Lower leg skin (tissue), 4 donors: ENCODE measurements around the gene MGMT. TPM values are rescaled to one million over a fixed set of nuclear protein-coding genes. Genes with fewer than 3 reads are reported as not detected.

Experiments used
- DNase-seq, 2 donors: peaks; one replicate each; pipeline ENCODE4 v3.0.0-alpha.2; 2019; ENCODE audit warnings: low spot score in 2 of 2
- H3K4me3 ChIP-seq: fragments of 200-600 bp; sonication (generic); 2 replicates; pipeline ENCODE4 v1.5.1; 2017; ENCODE audit warnings: mild to moderate bottlenecking, low read depth; ENCODE audit not compliant: poor library complexity, severe bottlenecking
- CTCF ChIP-seq, 3 donors: fragments of 450-650 bp; IDR thresholded peaks; one replicate each; pipeline ENCODE4 v1.5.1; 2016; ENCODE audit warnings: antibody characterized with exemption in 3 of 3, mild to moderate bottlenecking in 3 of 3, moderate library complexity in 2 of 3
- POLR2A ChIP-seq, 2 donors: fragments of 450-650 bp; IDR thresholded peaks; one replicate each; pipeline ENCODE4 v1.6.1; 2016 to 2017; ENCODE audit warnings: antibody characterized with exemption in 2 of 2, mild to moderate bottlenecking in 1 of 2, moderate library complexity in 1 of 2
- WGBS, 2 donors: methylation state at CpG; one replicate each; pipeline ENCODE4 v1.1.5; 2018; 5-methylcytosine and 5-hydroxymethylcytosine counted together
- intact Hi-C: fragments of 100-400 bp; cut with DNase I; formaldehyde crosslinking; loops from one replicate; pipeline ENCODE4 v1.15.0; 2023; ENCODE audit warnings: low total_unique reads
- total RNA-seq, 4 donors: library from RNA; depleted of rRNA; stranded (reverse); fragments of >200 nt; gene quantifications; one replicate each; pipeline ENCODE4 v1.1.0, GENCODE V29; 2016

The MGMT gene
- total RNA-seq, 4 donors from 2014 or later = 13.1 to 38.7 (median 29.2) TPM

DNA sequence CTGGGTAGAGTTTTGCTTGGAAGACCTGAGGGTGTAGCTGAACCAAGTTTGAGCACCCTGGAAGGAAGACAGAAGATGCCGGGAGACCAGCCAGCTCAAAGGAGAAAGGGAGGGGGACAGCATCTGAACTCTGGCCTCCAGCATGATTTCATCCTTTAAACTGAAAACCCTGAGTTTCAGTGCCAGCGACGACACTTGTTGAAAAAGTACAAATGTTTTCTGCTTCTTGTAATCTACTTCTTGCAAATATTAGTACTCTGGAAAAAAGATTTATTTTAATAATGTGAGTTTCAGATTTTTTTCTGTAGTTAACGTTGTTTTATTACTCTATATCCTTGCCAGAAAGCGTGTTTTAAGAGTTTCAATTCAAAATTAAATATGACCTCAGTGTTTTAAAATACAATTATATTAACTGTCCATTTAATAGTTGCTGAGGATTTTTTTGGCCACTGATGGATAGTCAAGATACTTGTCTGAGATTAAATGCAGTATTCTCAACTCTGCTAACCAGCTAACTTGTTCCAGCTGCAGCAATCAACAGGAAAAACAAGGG lies 227.7 kb downstream of the MGMT start:
- WGBS, 2 donors = 37 to 46% methylated on average over 5 of the region's 5 CpGs
- no peak overlapping the region for H3K4me3 ChIP-seq
- intact Hi-C loops = no loop called here
- TF ChIP-seq POLR2A (IDR thresholded peaks at IDR 0.05) (no peak), CTCF (IDR thresholded peaks at IDR 0.05) (no peak)
- peak; percentile 39 to 85 for DNase-seq

GRCh38 chr10:129695671-129696070 lies 228.6 kb downstream of the MGMT start:
- TF ChIP-seq POLR2A (IDR thresholded peaks at IDR 0.05) = no peak
- no peak for TF ChIP-seq CTCF (IDR thresholded peaks at IDR 0.05)
- 80% methylated on average over 11 to 13 of the region's 13 CpGs for WGBS, 2 donors
- no peak for DNase-seq
- intact Hi-C loops = no loop called here
- H3K4me3 ChIP-seq = no peak overlapping the region

DNA sequence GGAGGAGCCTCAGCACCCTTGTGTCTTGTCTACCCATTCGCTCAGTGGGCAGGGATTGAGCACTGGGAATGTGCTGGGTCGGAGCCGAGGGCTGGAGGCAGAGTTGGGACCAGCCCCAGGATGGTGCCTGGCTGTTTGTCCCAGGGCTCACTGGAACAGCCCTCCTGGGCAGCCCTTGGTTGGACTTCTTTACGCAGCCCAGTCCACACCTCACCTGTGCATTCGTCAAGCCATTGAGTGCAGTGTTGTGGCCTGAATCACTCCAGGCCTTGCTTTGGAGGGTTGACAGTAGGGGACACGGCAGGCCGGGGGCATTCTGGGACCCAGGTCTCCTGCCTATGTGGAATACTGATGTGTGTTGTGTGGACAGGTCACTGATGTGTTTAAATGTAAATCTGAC lies 229.6 kb downstream of the MGMT start:
- DNase-seq = no peak
- TF ChIP-seq CTCF (IDR thresholded peaks at IDR 0.05) = no peak
- TF ChIP-seq POLR2A (IDR thresholded peaks at IDR 0.05) = no peak
- 97 to 98% methylated on average over 7 of the region's 7 CpGs for WGBS, 2 donors
- H3K4me3 ChIP-seq = no peak overlapping the region
- intact Hi-C loops = no loop called here

DNA sequence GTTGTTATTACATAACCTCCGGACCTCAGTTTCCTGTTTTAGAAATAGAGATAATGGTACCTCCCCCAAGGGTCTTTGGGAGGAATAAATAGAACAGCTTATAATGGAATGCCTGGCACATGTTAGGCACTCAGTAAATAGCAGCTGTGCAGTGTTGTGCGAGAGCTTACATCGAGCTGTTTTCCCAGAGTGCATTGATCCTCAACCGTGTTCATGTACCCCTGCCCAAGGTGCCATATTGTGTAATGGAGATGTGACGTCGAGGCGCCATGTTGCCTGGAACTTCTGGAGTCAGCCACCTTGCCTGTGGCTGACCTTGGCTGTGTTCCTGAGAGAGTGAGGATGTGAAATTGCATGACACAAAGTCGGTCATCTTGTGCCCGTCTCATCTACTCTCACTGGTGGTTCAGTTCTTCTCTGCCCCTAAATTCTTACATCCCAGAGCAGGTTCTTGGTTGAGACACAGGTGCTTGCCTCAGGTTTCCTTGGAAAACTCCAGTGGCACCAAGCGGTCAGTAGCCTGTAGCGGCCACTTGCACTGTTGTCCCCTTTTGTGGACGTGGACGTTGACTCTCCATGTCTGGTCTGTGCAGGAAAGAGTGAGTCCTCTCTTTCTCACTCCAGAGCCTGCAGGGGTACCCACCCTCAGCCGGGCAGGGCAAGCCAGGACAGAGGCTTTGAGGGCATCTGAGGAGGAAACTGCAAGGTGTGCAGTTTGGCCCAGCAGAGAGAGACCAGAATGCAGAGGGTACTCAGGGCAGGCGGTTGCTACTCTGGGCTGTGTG lies 230.6 kb downstream of the MGMT start:
- WGBS, 2 donors = 97% methylated on average over 15 of the region's 15 CpGs
- intact Hi-C loops = no loop called here
- TF ChIP-seq POLR2A (IDR thresholded peaks at IDR 0.05) (no peak), CTCF (IDR thresholded peaks at IDR 0.05) (no peak)

GRCh38 chr10:129699722-129700340 lies 232.8 kb downstream of the MGMT start:
- TF ChIP-seq CTCF (IDR thresholded peaks at IDR 0.05) = no peak
- TF ChIP-seq POLR2A (IDR thresholded peaks at IDR 0.05) = no peak
- intact Hi-C loops = no loop called here
- no peak overlapping the region for H3K4me3 ChIP-seq
- WGBS, 2 donors = 88 to 92% methylated on average over 15 of the region's 15 CpGs
- DNase-seq = no peak

More for the DNA sequence above, 230.6 kb downstream of the MGMT start:
- DNase-seq = no peak
- no peak overlapping the region for H3K4me3 ChIP-seq
